CD4-positive, alpha-beta T cell treated with Interleukin-10 for 1 hour (primary cell): ENCODE data around the gene WWC1.

Source experiments
- DNase-seq: peaks from one replicate; pipeline ENCODE4 v3.0.0-alpha.2; 2020

The WWC1 gene

DNA sequence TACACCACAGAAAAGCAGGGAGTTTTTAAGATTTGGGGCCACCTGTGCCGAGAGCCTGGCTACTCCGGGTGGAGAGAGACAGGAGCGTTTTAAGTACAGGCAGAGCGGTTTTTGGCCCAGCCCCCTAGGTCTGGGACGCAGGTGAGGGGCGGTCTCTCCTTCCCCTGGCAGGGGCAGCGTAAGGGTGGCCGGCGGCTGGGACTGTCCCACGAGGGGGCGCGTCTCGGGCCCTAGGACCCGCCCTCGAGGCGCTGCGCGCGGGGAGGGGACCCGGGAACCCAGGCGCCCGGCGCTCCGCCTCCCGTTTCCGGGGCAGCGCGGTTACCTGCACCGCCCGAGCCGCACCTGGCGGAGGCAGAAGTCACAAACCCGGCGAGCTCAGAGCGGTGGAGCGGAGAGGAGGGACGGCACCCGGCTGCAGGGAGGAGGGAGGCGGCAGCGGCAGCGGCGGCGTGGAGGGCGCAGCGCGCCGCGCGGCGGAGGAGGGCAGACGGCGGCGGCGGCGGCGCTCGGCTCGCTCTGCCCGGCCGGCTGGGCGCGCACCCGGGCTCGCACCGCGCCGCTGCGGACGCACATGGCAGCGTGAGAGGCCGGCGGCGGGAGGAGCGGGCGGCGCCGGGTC, at the start of gene WWC1:
Gene WWC1, plus strand, starts transcription at position 304 of the 622 bp plus-strand sequence. CDS start 508 bp downstream, outside the sequence.
- DNase-seq, result peak; percentile 83

DNA sequence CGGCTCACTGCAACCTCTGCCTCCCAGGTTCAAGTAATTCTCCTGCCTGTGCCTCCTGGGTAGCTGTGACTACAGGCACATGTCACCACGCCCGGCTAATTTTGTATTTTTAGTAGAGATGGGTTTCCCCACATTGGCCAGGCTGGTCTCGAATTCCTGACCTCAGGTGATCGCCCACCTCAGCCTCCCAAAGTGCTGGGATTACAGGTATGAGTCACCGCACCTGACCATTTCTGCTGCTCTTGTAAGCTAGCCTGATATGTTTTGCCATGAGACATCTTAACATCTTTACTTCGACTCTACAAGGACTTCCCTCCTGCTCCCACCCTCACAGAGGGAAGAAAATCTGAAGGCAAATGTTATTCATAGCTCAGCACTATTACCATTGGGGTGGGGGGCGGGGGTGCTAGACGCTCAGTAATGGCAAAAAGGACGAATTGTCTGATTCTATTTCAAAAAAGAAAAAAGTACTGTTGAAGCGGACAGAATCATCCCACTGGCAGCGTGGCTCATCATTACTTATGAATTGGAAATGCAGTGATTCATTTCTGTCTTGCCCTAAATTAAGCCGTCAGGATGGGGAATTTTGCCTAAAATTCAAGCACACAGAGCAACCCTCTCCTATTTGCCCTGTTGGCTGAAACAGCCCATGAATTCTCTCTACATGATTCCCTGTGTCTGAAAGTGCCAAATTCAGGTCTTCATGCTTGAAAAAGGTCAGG, 46.4 kb upstream of the WWC1 start:
- DNase-seq, result no peak

- no peak for DNase-seq
Observed at GRCh38 chr5:168249923-168250322, 41.5 kb upstream of the WWC1 start.

DNA sequence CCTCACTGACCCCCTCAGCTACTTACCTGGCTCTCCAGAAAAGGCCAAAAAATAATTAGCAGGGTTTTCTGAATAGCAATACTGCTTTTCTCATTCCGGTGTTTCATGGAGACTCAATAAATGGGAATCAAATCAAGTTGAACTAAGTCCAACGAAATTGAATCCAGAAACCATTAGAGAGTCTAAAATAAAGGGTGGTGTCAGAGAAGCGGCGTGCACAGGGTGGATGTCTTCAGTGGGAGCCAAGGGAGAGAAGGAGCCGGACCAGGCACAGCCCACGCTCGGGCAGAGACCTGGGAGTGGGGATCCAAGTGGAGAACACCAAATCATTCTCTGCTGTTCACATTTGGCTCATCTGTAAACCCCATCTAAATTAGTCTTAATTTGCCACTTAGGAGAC, 40.2 kb upstream of the WWC1 start:
- DNase-seq, result no peak

GRCh38 chr5:168254013-168254693, 37.3 kb upstream of the WWC1 start:
- DNase-seq, result no peak

DNA sequence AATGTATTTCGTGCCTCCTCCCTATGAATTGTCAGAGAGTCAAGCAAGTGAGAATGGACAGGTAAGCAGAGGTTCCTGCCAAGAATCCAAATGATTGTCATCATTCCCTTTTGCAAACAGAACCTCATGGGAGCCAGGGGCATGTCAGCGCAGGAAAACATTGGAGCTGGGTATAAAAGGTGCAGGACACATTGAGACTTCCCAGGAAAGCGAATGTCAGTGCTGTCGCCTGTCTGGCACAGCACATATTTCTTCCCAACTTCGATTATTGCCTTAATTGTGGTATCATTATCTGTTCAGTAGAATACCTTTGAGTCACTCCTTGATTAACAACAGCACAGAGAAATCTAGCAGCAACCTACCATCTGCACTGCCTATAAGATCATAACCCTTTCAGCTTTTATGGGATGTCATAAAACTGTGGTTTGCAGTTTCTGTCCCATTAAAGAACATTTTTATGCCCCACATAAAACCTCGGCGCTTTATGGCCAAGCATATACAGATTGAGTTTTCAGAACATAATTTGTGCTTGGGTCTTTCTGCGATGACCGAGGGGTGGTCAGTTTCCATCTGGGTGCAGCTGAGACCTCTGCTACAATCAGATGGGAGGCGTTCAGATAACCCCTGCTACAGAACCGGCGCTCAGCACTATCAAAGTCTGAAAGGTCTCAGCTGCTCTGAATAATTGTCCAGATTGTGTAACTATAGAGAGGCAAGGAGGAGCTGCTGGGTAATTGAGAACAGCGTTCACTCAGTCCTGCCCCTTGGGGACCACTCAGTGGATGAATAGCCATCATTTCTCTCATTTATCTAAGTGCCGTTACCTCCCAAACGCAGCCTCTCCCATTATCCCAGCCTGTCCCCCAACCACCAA, 30.9 kb upstream of the WWC1 start:
- DNase-seq, result no peak

DNA sequence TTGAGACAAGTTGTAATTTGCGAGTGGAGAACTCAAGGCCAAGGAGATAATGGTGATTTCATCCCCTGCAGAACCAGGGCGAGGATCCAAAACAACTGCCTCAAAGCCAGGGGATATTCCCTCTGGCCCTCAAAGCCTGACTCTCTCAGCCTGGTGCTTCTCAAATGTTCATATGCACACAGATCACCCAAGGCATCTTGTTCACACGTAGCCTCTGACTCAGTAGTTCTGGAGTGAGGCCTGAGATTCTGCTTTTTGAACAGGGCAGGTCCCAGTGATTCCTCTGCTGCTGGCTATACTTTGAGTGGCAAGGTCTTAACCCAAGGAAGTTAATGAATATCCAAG, 30.2 kb upstream of the WWC1 start:
- no peak for DNase-seq

DNA sequence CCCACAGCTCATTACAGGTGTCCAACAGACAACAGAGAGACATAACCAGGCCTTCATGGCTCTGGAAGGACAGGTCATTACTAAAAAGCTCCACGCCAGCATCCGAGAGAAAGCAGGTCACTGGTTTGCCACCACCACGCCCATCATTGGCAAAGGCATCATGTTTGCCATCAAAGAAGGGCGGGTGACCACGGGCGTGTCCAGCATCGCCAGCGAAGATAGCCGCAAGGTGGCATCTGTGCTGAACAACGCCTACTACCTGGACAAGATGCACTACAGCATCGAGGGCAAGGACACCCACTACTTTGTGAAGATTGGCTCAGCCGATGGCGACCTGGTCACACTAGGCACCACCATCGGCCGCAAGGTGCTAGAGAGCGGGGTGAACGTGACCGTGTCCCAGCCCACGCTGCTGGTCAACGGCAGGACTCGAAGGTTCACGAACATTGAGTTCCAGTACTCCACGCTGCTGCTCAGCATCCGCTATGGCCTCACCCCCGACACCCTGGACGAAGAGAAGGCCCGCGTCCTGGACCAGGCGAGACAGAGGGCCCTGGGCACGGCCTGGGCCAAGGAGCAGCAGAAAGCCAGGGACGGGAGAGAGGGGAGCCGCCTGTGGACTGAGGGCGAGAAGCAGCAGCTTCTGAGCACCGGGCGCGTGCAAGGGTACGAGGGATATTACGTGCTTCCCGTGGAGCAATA, 29.3 kb upstream of the WWC1 start:
- DNase-seq, result no peak

DNA sequence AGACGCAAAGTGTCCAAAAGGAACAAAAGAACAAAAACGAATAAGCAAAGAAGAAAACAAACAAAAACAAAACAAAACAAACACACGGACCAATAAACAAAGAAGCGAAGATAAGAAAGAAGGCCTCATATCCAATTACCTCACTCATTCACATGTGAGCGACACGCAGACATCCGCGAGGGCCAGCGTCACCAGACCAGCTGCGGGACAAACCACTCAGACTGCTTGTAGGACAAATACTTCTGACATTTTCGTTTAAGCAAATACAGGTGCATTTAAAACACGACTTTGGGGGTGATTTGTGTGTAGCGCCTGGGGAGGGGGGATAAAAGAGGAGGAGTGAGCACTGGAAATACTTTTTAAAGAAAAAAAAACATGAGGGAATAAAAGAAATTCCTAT, 28.3 kb upstream of the WWC1 start:
- DNase-seq, result no peak

DNA sequence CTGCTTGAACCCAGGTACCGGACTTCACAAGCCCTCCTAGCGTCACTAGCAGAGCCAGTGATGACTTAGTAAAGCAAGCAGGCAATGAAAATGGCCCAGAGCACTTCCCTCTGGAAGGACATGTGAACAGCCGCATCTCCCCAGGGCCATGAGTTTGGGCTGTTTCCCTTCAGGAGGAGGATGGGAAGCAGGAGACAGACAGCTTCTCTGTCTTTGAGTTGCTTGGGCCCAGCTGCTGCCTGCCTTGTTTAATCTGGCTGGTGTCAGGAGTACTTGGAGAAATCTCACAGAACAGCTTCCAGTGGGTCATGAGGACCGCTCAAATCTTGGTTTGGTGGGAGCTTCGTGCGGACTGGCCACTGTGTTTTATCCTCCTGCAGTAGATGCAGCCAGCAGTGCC, 25.4 kb upstream of the WWC1 start:
- DNase-seq, result no peak

DNA sequence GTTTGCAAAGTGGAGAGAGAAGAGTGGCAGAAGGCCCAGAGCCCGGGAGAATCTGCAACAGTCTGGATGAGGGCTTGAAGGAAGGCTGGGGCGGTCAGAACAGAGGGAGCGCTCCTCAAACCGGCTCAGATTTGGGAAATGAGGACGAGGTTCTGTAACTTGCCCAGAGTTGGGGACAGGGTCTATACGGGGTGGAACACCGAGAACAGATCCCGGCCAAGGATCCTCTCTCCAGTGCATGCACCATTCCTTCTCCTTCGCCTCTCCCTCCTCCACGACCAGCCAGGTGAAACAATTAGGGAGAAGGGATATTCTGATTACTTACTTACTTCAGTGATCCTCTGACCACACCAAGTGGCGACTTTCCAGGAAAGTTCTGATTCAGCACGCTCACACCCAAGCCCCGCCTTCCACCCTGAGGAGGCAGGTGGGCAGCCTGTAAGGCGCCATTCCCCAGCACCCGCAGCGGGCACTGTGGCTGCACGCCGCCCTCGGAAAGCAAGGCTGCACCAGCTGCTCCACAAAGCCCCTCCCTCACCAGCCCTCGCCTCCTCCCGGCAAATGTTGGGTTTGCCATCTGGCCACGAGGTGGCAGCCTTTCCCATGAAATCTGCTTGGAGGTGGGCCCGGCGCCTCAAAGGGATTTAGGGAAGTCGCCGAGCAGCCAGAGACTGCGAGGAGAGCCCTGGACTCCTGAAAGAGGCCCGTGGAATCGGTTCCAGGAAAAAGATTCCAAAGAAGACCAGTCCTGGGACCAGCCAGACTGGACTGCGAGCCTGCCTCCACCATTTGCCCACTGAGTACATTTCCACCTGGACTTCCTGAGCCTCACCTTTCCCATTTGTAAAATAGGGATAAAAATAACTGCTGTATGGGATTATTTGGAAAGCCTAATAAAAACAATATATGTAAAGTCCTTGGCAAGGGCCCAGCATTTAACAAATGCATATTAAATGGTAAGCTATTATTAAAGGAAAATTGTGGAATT, 22.2 kb upstream of the WWC1 start:
- peak; percentile 75 for DNase-seq

DNA sequence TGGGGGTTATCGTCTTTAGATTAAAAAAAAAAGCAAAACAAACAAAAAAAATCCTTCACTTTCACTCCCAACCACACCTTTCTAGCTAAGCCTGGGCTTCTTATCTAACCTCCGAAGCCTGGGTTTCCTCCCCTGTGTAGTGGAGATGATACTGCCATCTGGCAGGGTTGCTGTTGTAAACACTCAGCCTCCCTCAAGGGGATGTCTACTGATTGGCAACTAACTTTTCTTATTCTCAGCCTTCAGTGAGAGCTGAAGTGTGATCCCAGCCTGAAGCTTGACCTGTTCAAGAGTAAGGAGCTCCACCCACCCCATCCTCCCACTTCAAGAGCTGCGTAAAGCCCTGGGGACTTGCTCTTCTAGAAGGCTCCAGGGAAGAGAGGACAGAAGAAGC, 21.5 kb upstream of the WWC1 start:
- no peak for DNase-seq

DNA sequence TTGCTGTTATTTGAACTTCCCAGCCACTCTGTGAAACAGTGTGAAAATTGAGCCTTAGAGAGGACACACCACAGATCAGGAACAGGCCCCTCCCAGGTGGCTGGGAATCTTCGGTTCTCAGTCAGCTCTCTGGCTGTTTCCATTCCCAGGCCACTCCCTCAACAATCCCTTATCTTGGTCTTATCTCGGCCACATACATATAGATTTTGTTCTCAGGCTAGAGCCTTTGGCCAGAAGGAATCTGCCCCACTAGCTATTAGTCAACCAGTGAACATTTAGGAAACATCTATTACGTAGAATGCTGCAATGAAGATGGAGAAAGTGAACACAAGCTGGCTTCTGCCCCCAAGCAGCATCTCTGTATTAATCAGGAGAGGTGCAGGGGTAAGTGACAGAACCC, 21.0 kb upstream of the WWC1 start:
- DNase-seq, result no peak

DNA sequence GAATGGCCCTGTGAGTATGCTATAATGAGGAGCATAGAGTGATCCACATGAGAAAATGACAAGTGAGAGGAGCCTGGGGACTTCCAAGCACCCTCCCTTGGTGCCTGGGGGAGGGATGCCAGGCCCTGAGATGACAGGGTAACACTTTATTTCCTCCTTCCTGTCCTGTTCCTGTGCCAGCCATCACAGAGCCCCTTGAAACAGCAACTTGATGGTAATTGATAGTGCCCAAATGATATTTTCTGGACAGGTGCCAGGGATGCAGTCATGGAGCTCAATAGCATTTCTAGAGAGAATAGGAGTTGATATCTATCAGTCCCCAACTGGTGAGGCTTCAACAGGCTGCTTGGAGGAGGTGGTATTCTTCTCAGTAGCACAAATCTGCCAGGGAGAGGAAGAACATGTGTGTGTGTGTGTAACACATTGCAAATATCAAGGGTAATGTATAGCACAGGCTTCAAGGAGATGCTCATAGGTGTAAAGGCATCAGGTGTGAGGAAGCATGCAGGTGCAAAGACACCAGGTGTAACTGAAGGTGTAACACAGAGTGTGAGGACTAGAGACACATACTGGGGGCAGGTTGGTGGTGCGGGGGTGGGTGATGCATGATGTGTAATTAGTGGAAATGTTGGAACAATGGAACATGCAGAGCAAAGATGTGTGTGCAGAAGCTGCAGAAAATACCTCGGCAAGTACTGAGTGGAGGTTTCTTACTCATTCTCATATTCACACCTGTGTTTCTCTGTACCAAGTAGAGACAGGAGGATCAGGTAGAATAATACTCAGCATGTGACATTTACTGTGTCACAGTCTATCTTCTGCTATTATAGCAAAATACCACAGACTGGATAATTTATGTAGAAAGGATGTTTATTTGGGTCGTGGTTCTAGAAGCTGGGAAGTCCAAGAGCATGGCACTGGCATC, 18.1 kb upstream of the WWC1 start:
- DNase-seq, result no peak

- DNase-seq, result no peak
Observed at GRCh38 chr5:168274406-168274805, 17.0 kb upstream of the WWC1 start.

GRCh38 chr5:168275940-168276339, 15.5 kb upstream of the WWC1 start:
- no peak for DNase-seq

- DNase-seq, result no peak
Observed at GRCh38 chr5:168282120-168282519, 9.3 kb upstream of the WWC1 start.

DNA sequence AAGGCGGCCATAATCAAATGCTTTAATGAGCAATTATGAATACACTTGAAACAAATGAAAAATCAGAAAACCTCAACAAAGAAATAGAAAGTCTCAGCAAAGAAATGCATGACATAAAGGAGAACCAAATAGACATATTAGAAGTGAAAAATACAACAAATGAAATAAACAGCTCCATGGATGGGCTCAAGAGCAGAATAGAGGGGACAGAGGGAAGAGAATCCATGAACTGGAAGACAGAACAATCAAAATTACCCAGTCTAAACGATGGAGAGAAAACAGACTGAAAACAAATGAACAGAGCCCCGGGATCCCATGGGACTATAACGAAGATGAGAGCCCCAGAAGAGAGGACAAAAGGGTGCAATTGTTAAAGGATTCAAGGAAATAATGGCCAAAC, 6.6 kb upstream of the WWC1 start:
- no peak for DNase-seq

DNA sequence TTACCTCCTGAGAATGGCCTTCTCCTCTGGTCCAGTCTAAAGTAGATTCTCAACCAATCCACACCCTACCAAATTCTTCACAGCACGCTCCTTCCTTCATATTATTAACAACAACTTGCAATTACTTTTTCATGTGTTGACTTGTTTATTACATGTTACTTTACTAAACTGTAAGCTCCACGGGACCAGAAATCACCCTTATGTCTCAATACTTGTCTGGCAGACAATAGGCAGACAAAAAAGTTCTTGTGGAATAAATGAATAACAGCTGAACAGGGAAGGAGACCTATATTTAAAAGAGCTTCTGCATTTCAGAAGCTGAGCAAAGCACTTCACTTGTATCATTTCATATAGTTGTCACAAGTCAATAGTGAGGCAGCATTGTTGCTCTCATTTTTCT, 5.7 kb upstream of the WWC1 start:
- no peak for DNase-seq

DNA sequence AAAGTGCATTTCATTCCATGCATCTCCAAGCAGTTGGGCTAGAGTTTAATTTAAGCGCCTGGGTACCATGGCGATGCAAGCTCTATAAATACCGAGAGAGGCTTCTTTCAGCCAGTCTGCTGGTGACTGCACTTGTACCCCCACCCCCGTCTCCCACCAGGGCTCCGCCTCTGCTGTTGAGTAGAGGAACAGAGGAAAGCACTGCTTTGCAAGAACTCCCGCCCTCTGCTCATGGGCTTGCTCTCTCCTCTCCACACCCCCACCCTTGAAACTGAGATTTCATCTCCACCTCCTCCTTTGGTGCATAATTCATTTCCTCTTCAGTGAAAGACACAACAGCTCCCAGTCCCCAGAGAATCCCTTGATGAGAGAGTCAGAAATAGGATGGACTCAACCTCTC, 5.1 kb upstream of the WWC1 start:
- DNase-seq, result no peak
